GM21367 (cell line): ENCODE data around the gene BCKDK.
"Not testable (repeated sequence)": the region's sequence is repeated elsewhere in the genome, so short reads cannot be mapped to it uniquely, and the experiment has no call there.

Source experiments
- ATAC-seq: cut with Tn5 transposase; IDR thresholded peaks from one replicate; pipeline ENCODE4 v1.9.1; 2021; ENCODE audit not compliant: unreplicated experiment

Gene BCKDK

DNA sequence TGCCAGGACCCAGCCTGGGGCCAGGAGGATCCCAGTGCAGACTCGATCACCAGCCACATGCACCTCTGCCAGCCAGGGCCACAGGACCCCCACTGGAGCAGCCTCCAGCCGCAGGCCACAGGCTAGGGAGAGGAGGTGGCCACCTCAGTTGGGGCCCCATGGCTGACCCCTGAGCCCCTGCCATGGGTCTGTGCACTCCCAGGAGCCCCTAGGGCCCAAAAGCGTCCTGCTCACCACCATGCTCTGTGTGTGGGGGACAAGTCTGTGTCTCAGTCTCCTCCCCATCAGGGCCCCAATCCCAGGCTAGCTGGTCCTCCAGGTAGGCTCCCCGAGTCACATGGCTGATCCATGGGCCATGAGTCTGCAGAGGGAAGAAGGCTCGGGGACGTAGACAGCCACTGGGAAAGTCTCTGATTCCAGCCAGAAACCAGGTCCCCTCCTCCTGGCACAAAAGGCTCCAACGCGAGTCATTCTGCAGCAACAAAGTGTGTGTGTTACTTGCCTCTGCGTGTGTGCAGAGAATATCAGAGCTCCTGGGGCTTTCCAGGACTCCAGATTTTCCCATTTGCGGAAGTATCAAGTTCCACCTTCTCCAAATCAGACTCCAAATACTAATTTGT, 33.4 kb downstream of the BCKDK start:
- ATAC-seq: no peak

GRCh38 chr16:31142109-31143010, 34.2 kb downstream of the BCKDK start:
- ATAC-seq: peak; percentile 86

GRCh38 chr16:31143011-31143693, 35.0 kb downstream of the BCKDK start:
- no peak for ATAC-seq

DNA sequence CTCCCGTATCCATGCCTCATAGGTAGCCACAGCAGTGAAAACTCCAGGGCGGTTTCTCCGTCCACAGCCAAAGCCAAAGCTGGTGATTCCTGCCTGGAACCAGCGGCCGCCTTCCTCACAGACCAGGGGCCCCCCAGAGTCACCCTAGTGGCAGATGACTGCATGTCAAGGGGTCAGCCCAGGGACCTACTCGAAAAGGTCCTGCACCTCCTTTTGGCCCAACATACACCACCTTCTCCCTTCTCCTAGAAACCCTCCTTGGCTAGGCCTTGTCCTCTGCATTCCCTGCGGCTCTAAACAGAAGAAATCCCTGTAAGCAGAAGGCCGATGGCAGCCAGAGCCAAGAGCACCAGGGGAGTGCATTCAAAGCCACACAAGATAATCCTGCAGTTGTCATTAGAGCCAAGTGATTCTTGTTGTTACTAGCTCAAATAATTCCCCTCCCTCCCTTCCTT, 35.5 kb downstream of the BCKDK start:
- ATAC-seq: no peak

GRCh38 chr16:31144418-31144817, 36.2 kb downstream of the BCKDK start:
- ATAC-seq: not testable (repeated sequence)

GRCh38 chr16:31145398-31145990, 37.3 kb downstream of the BCKDK start:
- ATAC-seq: no peak

DNA sequence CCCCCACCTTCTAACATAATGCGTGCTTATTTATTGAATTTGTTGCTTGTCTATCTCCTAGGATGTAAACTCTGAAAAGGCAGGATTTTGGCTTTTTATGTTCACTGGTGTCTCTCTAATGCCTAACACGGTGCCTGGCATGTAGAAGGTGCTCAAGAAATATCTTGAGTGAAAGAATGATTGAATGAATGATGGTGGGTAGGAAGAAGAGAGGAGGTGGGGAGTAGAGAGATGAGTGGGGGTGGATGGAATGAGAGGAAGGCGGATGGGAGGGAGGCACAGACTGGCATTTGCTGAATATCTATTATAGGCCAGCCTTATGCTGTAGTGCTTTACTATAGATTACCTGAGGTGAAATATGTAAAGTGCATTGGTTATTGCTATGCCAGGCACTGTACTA, 39.4 kb downstream of the BCKDK start:
- no peak for ATAC-seq

- no peak for ATAC-seq
These were observed 40.1 kb downstream of the BCKDK start for GRCh38 chr16:31148281-31148728.

- no peak for ATAC-seq
These were observed 40.7 kb downstream of the BCKDK start for GRCh38 chr16:31148896-31149295.

- ATAC-seq: no peak
These were observed 41.1 kb downstream of the BCKDK start for GRCh38 chr16:31149332-31149731.

DNA sequence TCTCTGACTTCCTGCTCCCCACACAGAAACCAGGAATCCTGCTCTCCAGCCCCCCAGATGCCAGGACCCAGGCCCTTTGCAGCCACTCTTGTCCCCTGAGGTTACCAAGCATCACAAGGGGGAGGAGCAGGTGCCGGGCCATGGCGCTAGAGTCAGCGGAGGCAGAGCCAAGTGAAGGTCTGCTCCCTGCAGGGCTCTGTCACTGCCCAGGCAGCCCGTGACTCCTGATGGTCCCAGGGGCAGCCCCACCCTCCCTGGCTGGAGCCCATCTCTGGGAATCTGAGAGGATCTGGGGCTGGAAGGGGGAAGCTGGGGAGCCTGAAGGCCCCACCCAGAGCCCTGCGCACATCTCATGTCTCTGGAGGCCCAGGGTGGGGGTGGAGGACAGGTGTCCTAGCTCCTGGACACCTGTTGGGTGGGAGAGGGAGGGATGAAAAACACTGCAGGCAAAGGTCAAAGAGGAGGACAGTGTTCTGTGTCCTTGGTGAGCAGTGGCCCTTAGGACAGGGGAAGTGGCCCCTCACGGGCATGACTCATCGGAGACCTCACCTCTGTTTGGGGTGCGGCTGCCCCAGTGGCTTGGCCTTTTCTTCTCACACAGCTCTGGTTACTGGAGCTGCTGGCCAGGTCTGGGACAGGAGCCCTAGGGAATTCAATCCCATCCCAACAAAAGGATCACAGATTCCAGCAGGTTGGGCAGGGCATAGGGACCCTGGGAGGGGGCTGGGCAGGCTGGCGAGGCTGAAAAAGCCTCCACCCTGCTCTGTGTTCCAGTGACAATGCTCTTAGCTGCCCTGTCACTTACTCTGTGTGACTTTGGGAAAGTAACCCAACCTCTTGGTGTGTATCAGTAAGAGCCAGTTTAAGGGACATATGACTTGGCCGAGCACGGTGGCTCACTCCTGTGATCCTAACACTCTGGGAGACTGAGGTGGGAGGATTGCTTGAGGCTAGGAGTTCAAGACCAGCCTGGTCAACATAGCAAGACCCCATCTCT, 42.0 kb downstream of the BCKDK start, which contains the start of gene PRSS36:
Gene PRSS36, minus strand, starts transcription at position 173 of the 997 bp plus-strand sequence. Its CDS starts 31 bp downstream, at position 142.
- ATAC-seq: no peak

DNA sequence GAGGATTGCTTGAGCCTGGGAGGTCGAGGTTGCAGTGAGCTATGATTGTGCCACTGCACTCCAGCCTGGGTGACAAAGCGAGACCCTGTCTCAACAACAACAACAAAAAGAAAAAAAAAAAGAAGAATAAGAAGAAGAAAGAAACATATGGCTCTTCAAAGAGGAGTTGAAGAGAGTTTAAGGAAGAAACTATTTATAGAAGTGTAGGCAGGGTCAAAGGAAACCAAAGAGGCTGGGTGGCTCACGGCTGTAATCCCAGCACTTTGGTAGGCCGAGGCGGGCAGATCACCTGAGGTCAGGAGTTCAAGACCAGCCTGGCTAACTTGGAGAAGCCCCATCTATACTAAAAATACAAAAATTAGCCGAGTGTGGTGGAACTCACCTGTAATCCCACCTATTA, 42.8 kb downstream of the BCKDK start:
- not testable (repeated sequence) for ATAC-seq

- ATAC-seq: no peak
These were observed 49.0 kb downstream of the BCKDK start for GRCh38 chr16:31157136-31157535.
